Measurements from ENCODE around the gene ABHD14A.
"Not testable (repeated sequence)": the region's sequence is repeated elsewhere in the genome, so short reads cannot be mapped to it uniquely, and the experiment has no call there.

Gene ABHD14A

DNA sequence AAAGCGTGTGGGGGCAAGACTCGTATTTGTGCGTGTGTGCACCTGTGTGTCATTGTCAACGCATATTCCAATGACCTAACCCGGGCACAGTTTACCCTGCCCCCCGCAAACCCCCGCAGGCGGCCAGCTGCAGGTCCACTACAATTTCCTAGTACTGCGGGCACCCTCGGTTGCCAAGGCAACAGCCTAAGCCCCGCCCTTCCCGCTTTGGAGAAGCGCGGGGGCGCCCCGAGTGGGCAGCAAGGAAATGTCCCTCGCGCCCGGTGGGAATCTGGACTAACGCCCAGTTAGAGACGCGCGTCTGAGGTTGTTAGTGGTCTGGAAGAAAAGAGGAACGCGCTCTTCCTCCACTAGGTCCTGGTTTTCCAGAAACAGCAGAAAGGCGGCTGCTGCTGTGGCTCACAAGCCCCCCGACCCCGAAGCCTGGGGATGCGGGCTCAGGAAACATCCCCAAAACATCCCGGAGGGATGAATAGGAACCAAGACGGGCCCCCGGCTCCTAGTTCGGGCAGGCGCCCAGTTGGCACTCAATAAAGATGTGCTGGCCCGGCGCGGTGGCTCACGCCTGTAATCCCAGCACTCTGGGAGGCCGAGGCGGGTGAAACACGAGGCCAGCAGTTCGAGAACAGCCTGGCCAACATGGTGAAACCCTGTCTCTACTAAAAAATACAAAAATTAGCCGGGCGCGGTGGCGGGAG lies 1.1 kb downstream of the ABHD14A start:
- DNase-seq: no peak

DNA sequence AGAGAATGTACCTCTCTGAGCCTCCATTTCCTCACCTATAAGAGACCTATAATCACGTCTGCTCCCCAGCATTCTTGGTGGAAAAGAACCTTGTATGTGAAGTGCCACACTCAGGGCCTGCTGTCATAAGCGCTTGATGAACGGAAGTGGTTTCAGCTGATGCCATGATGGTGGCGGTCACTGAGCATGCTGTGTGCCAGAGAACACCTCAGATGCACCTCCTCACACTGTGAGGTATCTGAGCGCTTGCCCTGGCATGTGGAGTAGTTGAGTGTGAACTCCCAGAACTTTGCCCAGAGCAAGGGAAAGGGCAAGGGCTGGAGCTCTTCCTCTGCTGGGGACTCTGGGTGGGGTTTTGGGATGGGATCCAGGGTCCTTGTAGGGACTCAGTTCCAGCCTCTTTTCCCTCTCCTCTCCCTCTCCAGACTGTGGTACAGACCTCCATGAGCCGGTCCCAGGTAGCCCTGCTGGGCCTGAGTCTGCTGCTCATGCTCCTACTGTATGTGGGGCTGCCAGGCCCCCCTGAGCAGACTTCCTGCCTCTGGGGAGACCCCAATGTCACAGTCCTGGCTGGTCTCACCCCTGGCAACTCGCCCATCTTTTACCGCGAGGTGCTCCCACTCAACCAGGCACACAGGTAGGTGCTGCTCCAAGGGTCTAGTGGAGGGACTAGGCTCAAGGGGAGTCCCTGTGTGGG lies 2.7 kb downstream of the ABHD14A start:
- no peak for DNase-seq

GRCh38 chr3:51978143-51978502 lies 3.3 kb downstream of the ABHD14A start:
- no peak for DNase-seq

GRCh38 chr3:51980253-51980652 lies 5.4 kb downstream of the ABHD14A start:
- DNase-seq: no peak

GRCh38 chr3:51982352-51982837 lies 7.5 kb downstream of the ABHD14A start:
- no peak for DNase-seq

DNA sequence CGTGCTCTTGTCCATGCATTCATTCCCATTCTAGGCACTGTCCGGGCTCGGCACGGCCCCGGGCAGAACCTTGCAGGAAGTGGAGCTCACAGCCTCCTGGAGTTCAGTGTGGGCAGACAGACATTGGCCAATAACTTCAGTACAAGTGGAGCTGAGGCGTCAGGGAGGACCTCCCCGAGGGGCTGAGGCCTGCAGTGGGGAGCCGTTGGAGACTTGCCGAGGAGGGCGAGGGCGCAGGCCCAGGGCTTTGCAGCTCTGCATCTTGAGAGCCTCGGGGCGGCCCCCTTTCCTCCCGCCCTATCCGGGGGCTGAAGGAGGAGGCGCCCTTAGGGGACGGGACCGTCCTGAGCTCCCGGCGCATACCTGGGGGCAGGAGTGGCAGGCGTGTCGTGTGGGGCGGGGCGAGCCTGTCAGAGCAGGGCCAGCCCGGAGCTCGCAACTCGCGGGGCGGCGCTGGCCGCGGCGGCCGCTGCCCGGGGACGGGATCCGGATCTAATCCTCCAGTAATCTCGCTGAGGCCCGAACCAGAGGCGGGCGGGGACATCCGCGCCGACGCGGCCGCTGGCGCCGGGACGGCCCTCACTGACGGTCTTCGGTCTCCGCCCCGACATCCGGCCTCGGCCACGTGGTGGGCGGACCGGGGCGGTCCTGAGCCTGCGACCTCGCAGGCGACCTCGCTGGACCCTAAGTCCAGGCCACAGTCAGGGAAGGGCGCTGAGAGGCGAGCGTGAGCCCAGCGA lies 8.1 kb downstream of the ABHD14A start, which contains the start of gene ACY1:
Gene ACY1 (plus strand): TSS at position 698 of the 740 bp plus-strand sequence. CDS start 530 bp downstream, outside the sequence.
- peak; percentile 79 for DNase-seq

- no peak for DNase-seq
Measured at GRCh38 chr3:51983578-51984268, 8.9 kb downstream of the ABHD14A start.

DNA sequence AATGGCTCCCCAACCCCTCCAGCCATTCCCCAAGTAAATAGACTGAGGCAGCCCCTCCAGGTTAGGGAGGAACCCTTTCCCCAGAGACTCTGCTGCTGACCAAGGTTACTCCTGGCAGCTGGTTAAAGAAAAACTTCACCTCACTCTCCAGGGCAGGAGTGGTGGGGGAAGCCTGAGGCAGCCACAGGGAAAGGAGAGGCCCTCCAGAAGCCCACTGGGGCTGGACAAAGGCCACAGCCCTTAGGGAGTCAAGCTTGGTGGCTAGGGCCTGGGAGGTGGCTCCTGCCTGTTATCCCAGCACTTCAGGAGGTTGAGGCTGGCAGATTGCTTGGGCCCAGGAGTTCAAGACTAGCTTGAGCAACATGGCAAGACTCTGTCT lies 9.4 kb downstream of the ABHD14A start:
- DNase-seq: no peak

- no peak for DNase-seq
Measured at GRCh38 chr3:51985063-51985462, 10.2 kb downstream of the ABHD14A start.

DNA sequence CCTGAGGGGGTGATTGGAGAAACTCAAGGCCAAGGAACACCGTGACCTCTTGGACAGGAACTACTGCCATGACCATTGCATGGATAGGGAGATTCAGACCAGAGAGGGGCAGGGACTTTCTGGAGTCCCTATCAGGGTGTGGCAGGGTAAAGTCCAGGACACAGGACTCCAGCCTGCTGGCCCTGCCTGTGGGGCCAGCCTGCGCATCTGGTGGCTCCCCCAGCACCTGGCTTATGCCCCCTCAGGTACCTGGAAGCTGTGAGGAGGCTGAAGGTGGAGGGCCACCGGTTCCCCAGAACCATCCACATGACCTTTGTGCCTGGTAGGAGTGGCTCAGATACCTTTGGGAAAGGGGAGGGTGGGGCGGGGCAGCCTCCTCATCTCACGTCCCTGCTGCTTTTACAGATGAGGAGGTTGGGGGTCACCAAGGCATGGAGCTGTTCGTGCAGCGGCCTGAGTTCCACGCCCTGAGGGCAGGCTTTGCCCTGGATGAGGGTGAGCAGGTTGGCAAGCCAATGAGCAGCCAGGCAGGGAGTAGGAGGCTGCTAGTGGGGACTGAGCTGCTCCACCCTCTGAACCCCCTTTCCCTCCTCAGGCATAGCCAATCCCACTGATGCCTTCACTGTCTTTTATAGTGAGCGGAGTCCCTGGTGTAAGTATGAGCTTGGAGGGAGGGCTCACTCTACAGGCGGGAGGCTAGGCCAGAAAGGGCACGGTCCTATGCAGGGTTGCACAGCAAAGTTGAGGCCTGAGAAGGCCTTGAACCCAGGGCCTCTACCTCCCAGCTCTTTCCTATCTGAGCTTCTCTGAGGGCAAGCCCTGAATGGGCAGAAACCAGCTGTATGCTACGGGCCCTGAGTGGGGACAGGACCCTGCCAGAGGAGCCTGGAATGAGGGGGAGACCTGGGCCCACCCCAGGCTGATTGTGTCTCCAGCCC lies 11.4 kb downstream of the ABHD14A start:
- no peak for DNase-seq

DNA sequence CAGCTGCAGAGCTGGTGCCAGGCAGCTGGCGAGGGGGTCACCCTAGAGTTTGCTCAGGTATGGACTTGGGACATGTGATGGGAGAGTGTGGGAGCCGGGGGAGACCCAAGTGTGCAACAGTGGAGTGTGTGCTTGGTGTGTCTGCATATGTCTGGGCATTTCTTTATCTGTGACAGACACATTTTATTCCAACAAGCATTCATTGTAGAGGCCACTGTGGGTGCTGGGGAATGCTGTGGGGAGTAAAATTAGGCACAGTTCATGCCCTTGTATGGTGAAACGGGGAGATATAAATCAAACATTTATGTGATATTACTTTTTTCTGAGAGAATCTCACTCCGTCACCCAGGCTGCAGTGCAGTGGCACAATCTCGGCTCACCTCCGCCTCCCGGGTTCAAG lies 12.7 kb downstream of the ABHD14A start:
- no peak for DNase-seq

DNA sequence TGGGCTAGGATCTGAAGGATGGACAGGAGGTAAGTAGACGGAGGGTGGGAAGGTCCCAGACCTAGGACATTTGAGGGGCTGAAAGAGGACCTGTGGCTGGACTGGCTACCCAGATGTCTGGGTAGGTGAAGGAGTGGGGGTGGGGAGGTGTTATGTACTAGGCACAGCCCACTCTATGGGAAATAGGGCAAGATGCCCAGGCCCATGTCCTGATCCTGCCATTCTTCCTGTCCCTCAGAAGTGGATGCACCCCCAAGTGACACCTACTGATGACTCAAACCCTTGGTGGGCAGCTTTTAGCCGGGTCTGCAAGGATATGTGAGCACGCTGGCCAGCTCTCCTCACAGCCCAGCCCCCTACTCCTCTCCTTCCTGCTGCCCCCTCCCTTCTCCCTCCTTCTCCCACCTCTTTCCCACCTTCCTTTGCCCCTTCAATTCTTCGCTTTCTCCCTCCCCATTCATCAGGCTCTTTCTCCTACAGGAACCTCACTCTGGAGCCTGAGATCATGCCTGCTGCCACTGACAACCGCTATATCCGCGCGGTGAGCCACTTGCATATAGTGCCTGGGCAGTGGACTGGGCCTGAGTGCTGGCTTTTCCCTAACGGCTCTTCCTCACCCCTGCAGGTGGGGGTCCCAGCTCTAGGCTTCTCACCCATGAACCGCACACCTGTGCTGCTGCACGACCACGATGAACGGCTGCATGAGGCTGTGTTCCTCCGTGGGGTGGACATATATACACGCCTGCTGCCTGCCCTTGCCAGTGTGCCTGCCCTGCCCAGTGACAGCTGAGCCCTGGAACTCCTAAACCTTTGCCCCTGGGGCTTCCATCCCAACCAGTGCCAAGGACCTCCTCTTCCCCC lies 13.7 kb downstream of the ABHD14A start:
- DNase-seq: no peak

DNA sequence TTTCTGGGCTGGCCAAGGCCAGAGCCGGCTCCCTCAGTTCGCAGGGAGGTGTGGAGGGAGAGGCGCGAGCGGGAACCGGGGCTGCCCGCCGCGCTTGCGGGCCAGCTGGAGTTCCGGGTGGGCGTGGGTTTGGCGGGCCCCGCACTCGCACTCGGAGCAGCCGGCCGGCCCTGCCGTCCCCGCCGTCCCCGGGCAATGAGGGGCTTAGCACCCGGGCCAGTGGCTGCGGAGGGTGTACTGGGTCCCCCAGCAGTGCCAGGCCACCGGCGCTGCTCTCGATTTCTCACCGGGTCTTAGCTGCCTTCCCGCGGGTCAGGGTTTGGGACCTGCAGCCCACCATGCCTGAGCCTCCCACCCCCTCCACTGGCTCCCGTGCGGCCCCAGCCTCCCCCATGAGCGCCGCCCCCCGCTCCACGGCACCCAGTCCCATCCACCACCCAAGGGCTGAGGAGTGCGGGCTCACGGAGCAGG lies 15.7 kb downstream of the ABHD14A start:
- not testable (repeated sequence) for DNase-seq

- no peak for DNase-seq
Measured at GRCh38 chr3:51992017-51992682, 17.3 kb downstream of the ABHD14A start.

GRCh38 chr3:51993657-51994056 lies 18.8 kb downstream of the ABHD14A start:
- DNase-seq: not testable (repeated sequence)

DNA sequence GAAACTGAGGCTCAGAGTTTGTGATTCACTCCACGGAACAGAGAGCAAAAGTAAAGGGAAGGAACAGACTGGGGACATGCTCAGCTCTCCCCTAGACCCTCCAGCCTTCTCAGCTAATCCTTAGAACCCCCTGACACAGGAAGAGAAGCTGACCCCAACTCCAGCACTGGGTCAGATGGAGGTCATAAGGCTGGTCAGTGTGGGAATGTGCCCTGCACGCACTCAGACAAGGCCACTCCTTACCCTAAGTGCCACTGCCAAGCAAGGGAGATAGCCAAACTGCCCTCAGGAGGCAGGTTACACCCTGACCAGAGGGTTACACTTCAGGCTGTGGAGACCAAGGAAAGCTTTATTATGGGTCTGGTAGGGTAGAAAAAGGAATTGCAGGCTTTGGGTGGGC lies 19.7 kb downstream of the ABHD14A start:
- DNase-seq: no peak

GRCh38 chr3:51995346-51996163 lies 20.7 kb downstream of the ABHD14A start, which contains the start of gene RPL29:
TSS of gene RPL29 (minus strand) at chr3:51995895. CDS start at chr3:51995461, 434 bp downstream.
- peak; percentile 90 for DNase-seq

- no peak for DNase-seq
Measured at GRCh38 chr3:51997172-51997571, 22.3 kb downstream of the ABHD14A start.

- no peak for DNase-seq
Measured at GRCh38 chr3:51997935-51998596, 23.2 kb downstream of the ABHD14A start.

All from stimulated activated CD4-positive, alpha-beta T cell treated with anti-CD3 and anti-CD28 coated beads, Interleukin-4, amount 100 ng/mL, for 1 hour (primary cell).